Right lobe of liver (tissue), 4 donors: ENCODE measurements around the gene CHAD.
A peak's percentile ranks its signal among the peaks of the same experiment; 100 is the strongest.

Experiments used
- CTCF ChIP-seq, 4 donors: fragments of 200-600 bp in 3 of 4; fragments of 450-650 bp in 1 of 4; IDR thresholded peaks; one replicate each; pipeline versions ENCODE4 v1.5.1 to v1.8.0; 2016 to 2022; ENCODE audit warnings: antibody characterized with exemption in 4 of 4, mild to moderate bottlenecking in 2 of 4
- POLR2A ChIP-seq: fragments of 450-650 bp; IDR thresholded peaks from one replicate; pipeline ENCODE4 v1.6.1; 2017; ENCODE audit warnings: antibody characterized with exemption, mild to moderate bottlenecking
- donor health status: DM: no; HTN: no; CAD: no.
- donor health status: DM: no; HTN: no; CAD: no.
- donor health status: DM: no; HTN: yes; CAD: no.

GRCh38 chr17:50476545-50477315, 8.1 kb upstream of the CHAD start:
- TF ChIP-seq CTCF (IDR thresholded peaks at IDR 0.05) (no peak), POLR2A (peak; percentile 26)
